ENCODE results near the gene TRPV6.

DNA sequence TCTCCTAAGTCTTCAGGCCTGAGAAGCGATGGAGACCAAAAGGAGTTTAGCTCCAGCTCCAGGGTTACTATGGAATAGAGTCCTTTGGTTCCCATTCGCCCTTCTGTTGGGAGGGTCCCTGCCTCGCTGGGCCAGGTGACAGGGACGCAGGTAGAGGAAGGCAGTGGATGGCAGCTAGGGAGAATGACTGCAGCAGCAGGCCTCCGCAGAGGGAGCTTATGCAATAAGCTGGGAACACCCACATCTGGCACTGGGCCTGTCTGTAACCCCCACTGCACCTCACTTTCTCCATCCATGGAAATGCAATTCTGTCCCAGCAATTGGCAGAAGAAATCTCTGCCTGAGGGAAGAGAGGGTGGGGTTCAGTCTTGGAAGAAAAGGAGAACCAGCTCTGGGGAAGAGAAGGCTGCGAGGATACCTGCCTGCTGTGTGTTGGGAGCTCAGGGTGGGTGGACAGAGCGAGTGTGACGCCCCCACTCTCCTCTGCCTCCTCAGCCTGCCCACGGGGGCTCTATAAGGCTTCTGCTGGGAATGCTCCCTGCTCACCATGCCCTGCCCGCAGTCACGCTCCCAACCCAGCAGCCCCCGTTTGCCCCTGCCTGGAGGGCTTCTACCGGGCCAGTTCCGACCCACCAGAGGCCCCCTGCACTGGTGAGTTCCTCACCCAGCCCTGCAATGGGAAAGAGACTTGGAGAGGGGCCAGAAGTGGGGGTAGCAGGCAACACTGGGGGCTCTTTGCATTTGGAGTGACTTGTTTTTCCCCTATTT is 20.4 kb downstream of the TRPV6 start:
- TF ChIP-seq, protein P1, sequence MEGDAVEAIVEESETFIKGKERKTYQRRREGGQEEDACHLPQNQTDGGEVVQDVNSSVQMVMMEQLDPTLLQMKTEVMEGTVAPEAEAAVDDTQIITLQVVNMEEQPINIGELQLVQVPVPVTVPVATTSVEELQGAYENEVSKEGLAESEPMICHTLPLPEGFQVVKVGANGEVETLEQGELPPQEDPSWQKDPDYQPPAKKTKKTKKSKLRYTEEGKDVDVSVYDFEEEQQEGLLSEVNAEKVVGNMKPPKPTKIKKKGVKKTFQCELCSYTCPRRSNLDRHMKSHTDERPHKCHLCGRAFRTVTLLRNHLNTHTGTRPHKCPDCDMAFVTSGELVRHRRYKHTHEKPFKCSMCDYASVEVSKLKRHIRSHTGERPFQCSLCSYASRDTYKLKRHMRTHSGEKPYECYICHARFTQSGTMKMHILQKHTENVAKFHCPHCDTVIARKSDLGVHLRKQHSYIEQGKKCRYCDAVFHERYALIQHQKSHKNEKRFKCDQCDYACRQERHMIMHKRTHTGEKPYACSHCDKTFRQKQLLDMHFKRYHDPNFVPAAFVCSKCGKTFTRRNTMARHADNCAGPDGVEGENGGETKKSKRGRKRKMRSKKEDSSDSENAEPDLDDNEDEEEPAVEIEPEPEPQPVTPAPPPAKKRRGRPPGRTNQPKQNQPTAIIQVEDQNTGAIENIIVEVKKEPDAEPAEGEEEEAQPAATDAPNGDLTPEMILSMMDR (IDR thresholded peaks at IDR 0.05): no peak
- TF ChIP-seq ZFX (IDR thresholded peaks at IDR 0.05; ENCODE audit: borderline replicate concordance): no peak
